Measurements from ENCODE around the gene CIRBP.

Gene CIRBP

GRCh38 chr19:1298235-1298634 lies 29.1 kb downstream of the CIRBP start:
- H3K27me3 ChIP-seq (ENCODE audit: control insufficient read depth, low read length) = peaks cover 12% of the 10 kb centered on the region
- TF ChIP-seq EZH2phosphoT487 (IDR thresholded peaks at IDR 0.05; ENCODE audit: borderline replicate concordance, low read length) (no peak), CTCF (IDR thresholded peaks at IDR 0.05; ENCODE audit: low read depth, low read length, poor library complexity, severe bottlenecking) (no peak)
- no peak overlapping the region for H3K27ac ChIP-seq (ENCODE audit: low read depth, low read length)
- peaks cover 6% of the 10 kb centered on the region; the same call in 1 of the 2 replicates for H3K4me1 ChIP-seq (ENCODE audit: control insufficient read depth, low read length)
- no peaks in the 10 kb centered on the region for H3F3A ChIP-seq (ENCODE audit: control insufficient read depth, insufficient read depth)
- no peaks in the 10 kb centered on the region for H3K36me3 ChIP-seq (ENCODE audit: control insufficient read depth, low read length)
- no peaks in the 10 kb centered on the region for H3K79me2 ChIP-seq (ENCODE audit: control insufficient read depth, low read length)
- H3K4me3 ChIP-seq (ENCODE audit: low read length) = no peak overlapping the region
- H4K20me1 ChIP-seq (ENCODE audit: control insufficient read depth, insufficient read depth, low read depth, low read length) = no peaks in the 10 kb centered on the region
- no peaks in the 10 kb centered on the region for H3K9me2 ChIP-seq (replicated peaks; ENCODE audit: control insufficient read depth, low read length)
- no peak overlapping the region for H3K4me2 ChIP-seq (ENCODE audit: low read length)
- H3K9me3 ChIP-seq (ENCODE audit: control insufficient read depth, insufficient read depth, low read length) = no peaks in the 10 kb centered on the region

GRCh38 chr19:1299801-1300200 lies 30.7 kb downstream of the CIRBP start:
- no peaks in the 10 kb centered on the region for H3K9me3 ChIP-seq (ENCODE audit: control insufficient read depth, insufficient read depth, low read length)
- no peaks in the 10 kb centered on the region for H4K20me1 ChIP-seq (ENCODE audit: control insufficient read depth, insufficient read depth, low read depth, low read length)
- no peak overlapping the region for H3K4me2 ChIP-seq (ENCODE audit: low read length)
- H3K79me2 ChIP-seq (ENCODE audit: control insufficient read depth, low read length) = no peaks in the 10 kb centered on the region
- peaks cover 6% of the 10 kb centered on the region; the same call in 1 of the 2 replicates for H3K4me1 ChIP-seq (ENCODE audit: control insufficient read depth, low read length)
- TF ChIP-seq EZH2phosphoT487 (IDR thresholded peaks at IDR 0.05; ENCODE audit: borderline replicate concordance, low read length) = no peak
- H3F3A ChIP-seq (ENCODE audit: control insufficient read depth, insufficient read depth) = no peaks in the 10 kb centered on the region
- H3K27ac ChIP-seq (ENCODE audit: low read depth, low read length) = no peak overlapping the region
- no peaks in the 10 kb centered on the region for H3K9me2 ChIP-seq (replicated peaks; ENCODE audit: control insufficient read depth, low read length)
- H3K4me3 ChIP-seq (ENCODE audit: low read length) = no peak overlapping the region
- H3K27me3 ChIP-seq (ENCODE audit: control insufficient read depth, low read length) = peaks cover 6% of the 10 kb centered on the region
- H3K36me3 ChIP-seq (ENCODE audit: control insufficient read depth, low read length) = no peaks in the 10 kb centered on the region

GRCh38 chr19:1300744-1301490 lies 31.8 kb downstream of the CIRBP start:
- no peak overlapping the region for H3K4me3 ChIP-seq (ENCODE audit: low read length)

More at GRCh38 chr19:1300744-1301490, 31.8 kb downstream of the CIRBP start:
- Histone ChIP-seq H3K27ac (ENCODE audit: low read depth, low read length) (no peak overlapping the region), H3K4me2 (ENCODE audit: low read length) (no peak overlapping the region), H3F3A (ENCODE audit: control insufficient read depth, insufficient read depth) (no peaks in the 10 kb centered on the region), H3K79me2 (ENCODE audit: control insufficient read depth, low read length) (no peaks in the 10 kb centered on the region), H3K27me3 (ENCODE audit: control insufficient read depth, low read length) (peaks cover 6% of the 10 kb centered on the region), H3K4me1 (ENCODE audit: control insufficient read depth, low read length) (peaks cover 5% of the 10 kb centered on the region; the same call in 1 of the 2 replicates), H3K9me3 (ENCODE audit: control insufficient read depth, insufficient read depth, low read length) (no peaks in the 10 kb centered on the region), H3K36me3 (ENCODE audit: control insufficient read depth, low read length) (no peaks in the 10 kb centered on the region), H3K9me2 (replicated peaks; ENCODE audit: control insufficient read depth, low read length) (no peaks in the 10 kb centered on the region), H4K20me1 (ENCODE audit: control insufficient read depth, insufficient read depth, low read depth, low read length) (no peaks in the 10 kb centered on the region)
- no peak for TF ChIP-seq CTCF (IDR thresholded peaks at IDR 0.05; ENCODE audit: low read depth, low read length, poor library complexity, severe bottlenecking)
- TF ChIP-seq EZH2phosphoT487 (IDR thresholded peaks at IDR 0.05; ENCODE audit: borderline replicate concordance, low read length) = no peak

Data from DOHH2 (cell line).